Upper lobe of left lung (tissue), 6 donors: Measurements from ENCODE around the gene GABRB1. TPM values are rescaled to one million over a fixed set of nuclear protein-coding genes. Genes with fewer than 3 reads are reported as not detected.

Source experiments
- ATAC-seq, 2 donors: fragments of 200-7000 bp; cut with Tn5 transposase; one replicate each; pipeline ENCODE4 v1.9.1; 2022; ENCODE audit warnings: mild to moderate bottlenecking in 2 of 2, moderate library complexity in 2 of 2; ENCODE audit not compliant: low FRiP score in 2 of 2
- DNase-seq, 2 donors: peaks; one replicate each; pipeline ENCODE4 v3.0.0-alpha.2; 2019 to 2020
- H3K27ac ChIP-seq, 4 donors: fragments of 200-600 bp; sonication (generic); one replicate each; pipeline ENCODE4 v1.5.1; 2016 to 2019
- H3K27me3 ChIP-seq, 4 donors: fragments of 200-600 bp; sonication (generic); one replicate each; pipeline ENCODE4 v1.5.1; 2017 to 2019
- H3K36me3 ChIP-seq, 4 donors: fragments of 200-600 bp; sonication (generic); one replicate each; pipeline ENCODE4 v1.5.1; 2016 to 2019
- H3K4me1 ChIP-seq, 4 donors: fragments of 200-600 bp; sonication (generic); one replicate each; pipeline ENCODE4 v1.5.1; 2018 to 2019
- H3K4me3 ChIP-seq, 4 donors: fragments of 200-600 bp; sonication (generic); one replicate each; pipeline ENCODE4 v1.5.1; 2017 to 2019; ENCODE audit warnings: mild to moderate bottlenecking in 2 of 4, moderate library complexity in 1 of 4
- H3K9me3 ChIP-seq, 4 donors: fragments of 200-600 bp; sonication (generic); one replicate each; pipeline ENCODE4 v1.5.1; 2018 to 2019
- EP300 ChIP-seq, 4 donors: sonication (generic); formaldehyde crosslinking; IDR thresholded peaks; one replicate each; pipeline ENCODE4 v1.5.1; 2017; ENCODE audit warnings: antibody characterized with exemption in 4 of 4, control low read depth in 2 of 4
- POLR2A ChIP-seq, 4 donors: fragments of 450-650 bp; IDR thresholded peaks; one replicate each; pipeline ENCODE4 v1.5.1; 2016 to 2017; ENCODE audit warnings: antibody characterized with exemption in 4 of 4, mild to moderate bottlenecking in 2 of 4
- POLR2AphosphoS5 ChIP-seq, 2 donors: sonication (generic); formaldehyde crosslinking; IDR thresholded peaks; one replicate each; pipeline ENCODE4 v1.5.1; 2017; ENCODE audit warnings: antibody characterized with exemption in 2 of 2
- WGBS, 2 donors: methylation state at CpG; one replicate each; pipeline ENCODE4 v1.1.5; 2017 to 2018; 5-methylcytosine and 5-hydroxymethylcytosine counted together
- total RNA-seq, 6 donors: library from RNA; depleted of rRNA in 4 of 6; stranded (reverse); fragments of >200 nt in 4 of 6; gene quantifications; one replicate each; pipeline versions ENCODE4 v1.1.0 to v1.2.1, GENCODE V29; 2016 to 2021
- TF ChIP-seq, protein P1 (sequence below), 6 experiments: fragments of 450-650 bp in 4 of 6; fragments of 200-600 bp in 2 of 6; sonication (generic) in 2 of 6; IDR thresholded peaks; one replicate each; pipeline ENCODE4 v1.5.1; 2016 to 2019; ENCODE audit warnings: antibody characterized with exemption in 6 of 6
- donor health status: DM: no; HTN: no; CAD: no; lungs with moderate emphysema.
- donor health status: DM: no; HTN: yes; CAD: no; lungs with severe emphysema.

The GABRB1 gene
- total RNA-seq, 6 donors from 2014 or later: not detected

DNA sequence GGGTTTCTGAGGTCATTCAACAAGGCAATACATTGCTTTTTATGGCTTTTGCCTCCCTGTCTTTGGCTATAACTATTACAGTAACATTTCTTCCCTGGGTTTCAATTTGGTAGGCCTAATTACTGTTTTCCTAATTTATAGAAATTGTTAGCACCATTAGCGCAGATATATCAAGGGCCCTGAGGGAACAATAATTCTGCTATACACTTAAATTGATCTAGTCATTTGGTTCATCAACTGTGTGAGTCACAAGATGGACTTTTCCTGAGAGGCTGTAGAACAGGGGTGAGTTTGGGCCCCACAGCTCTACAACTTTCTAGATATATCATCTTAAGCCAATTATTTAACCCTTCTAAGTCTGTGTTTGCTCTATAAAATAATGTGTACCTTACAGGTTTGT, 324.2 kb downstream of the GABRB1 start:
- ATAC-seq: no peak
- no peaks in the 10 kb centered on the region for H3K4me1 ChIP-seq
- no peaks in the 10 kb centered on the region for H3K27me3 ChIP-seq
- no peak for DNase-seq
- no peaks in the 10 kb centered on the region for H3K36me3 ChIP-seq
- TF ChIP-seq, protein P1, sequence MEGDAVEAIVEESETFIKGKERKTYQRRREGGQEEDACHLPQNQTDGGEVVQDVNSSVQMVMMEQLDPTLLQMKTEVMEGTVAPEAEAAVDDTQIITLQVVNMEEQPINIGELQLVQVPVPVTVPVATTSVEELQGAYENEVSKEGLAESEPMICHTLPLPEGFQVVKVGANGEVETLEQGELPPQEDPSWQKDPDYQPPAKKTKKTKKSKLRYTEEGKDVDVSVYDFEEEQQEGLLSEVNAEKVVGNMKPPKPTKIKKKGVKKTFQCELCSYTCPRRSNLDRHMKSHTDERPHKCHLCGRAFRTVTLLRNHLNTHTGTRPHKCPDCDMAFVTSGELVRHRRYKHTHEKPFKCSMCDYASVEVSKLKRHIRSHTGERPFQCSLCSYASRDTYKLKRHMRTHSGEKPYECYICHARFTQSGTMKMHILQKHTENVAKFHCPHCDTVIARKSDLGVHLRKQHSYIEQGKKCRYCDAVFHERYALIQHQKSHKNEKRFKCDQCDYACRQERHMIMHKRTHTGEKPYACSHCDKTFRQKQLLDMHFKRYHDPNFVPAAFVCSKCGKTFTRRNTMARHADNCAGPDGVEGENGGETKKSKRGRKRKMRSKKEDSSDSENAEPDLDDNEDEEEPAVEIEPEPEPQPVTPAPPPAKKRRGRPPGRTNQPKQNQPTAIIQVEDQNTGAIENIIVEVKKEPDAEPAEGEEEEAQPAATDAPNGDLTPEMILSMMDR (IDR thresholded peaks at IDR 0.05): no peak
- TF ChIP-seq POLR2AphosphoS5 (IDR thresholded peaks at IDR 0.05): no peak
- no peaks in the 10 kb centered on the region for H3K9me3 ChIP-seq
- H3K4me3 ChIP-seq: no peak overlapping the region
- WGBS, 2 donors: 90 to 96% methylated on average over 1 of the region's 1 CpG
- no peak overlapping the region for H3K27ac ChIP-seq

DNA sequence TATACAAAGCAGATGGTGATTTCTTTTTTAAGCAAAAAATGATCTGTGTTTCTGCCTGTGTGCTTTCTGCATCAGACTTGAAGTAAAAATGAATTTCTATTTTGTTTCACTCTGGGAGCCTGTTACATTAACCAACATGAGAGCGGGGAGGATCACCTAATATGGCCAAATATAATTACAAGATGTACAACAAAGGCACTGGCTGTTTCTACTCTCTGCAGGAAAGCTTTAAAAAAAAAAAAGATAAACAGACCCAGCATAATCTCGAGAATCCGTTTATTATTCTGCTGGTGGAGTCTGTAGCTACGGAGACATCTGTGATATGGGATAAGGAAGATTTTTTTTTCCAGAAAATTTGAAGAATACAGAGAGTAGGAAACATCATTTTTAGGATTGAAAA, 328.5 kb downstream of the GABRB1 start:
- Histone ChIP-seq H3K36me3 (no peaks in the 10 kb centered on the region), H3K27me3 (no peaks in the 10 kb centered on the region), H3K9me3 (no peaks in the 10 kb centered on the region), H3K4me1 (no peaks in the 10 kb centered on the region), H3K27ac (no peak overlapping the region), H3K4me3 (no peak overlapping the region)
- TF ChIP-seq EP300 (IDR thresholded peaks at IDR 0.05) (no peak), POLR2A (IDR thresholded peaks at IDR 0.05) (no peak), POLR2AphosphoS5 (IDR thresholded peaks at IDR 0.05) (no peak)
- TF ChIP-seq, protein P1 (IDR thresholded peaks at IDR 0.05): no peak
- ATAC-seq (no peak), DNase-seq (no peak)
- 44 to 63% methylated on average over 4 of the region's 4 CpGs for WGBS, 2 donors

DNA sequence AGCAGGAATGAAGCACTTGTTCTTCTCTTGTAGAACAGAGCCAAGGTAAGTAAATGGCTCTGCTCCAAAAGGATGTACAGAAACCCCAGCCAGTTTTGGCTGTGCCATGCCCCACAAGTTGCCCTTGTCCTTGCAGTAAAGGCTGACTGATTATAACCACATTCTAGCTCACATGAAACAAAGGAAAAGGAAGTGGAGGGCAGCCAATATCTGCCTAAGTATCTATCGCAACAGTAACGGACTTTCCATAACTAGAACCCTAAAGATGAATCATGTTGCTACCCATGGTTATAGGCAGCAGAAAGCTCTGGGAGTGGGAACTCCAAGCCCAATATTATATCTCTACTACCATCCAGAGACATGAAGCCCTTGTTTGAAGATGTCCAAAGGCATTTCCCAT, 336.4 kb downstream of the GABRB1 start:
- TF ChIP-seq POLR2AphosphoS5 (IDR thresholded peaks at IDR 0.05): no peak
- TF ChIP-seq, protein P1 (IDR thresholded peaks at IDR 0.05): no peak
- TF ChIP-seq EP300 (IDR thresholded peaks at IDR 0.05): no peak
- TF ChIP-seq POLR2A (IDR thresholded peaks at IDR 0.05): no peak

DNA sequence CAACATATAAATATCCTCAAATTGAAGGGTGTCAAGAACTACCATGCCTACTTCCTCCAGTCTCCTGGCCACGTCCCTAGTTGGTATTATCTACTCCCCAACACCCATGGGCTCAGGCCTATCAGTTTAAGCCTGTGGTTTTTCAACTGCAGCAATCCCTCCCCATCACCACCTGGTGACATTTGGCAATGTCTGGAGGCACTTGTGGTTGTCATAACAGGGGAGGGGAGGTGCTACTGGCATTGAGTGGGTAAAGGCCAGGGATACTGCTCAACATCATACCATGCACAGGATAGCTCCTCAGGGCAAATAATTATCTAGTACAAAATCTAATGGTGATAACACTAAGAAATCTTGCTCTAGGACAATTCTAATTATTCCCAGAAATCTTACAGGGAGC, 336.8 kb downstream of the GABRB1 start:
- DNase-seq: no peak
- 44 to 64% methylated on average over 1 of the region's 1 CpG for WGBS, 2 donors
- TF ChIP-seq POLR2A (IDR thresholded peaks at IDR 0.05) (no peak), POLR2AphosphoS5 (IDR thresholded peaks at IDR 0.05) (no peak), EP300 (IDR thresholded peaks at IDR 0.05) (no peak)
- TF ChIP-seq, protein P1 (IDR thresholded peaks at IDR 0.05): no peak
- ATAC-seq: no peak
- Histone ChIP-seq H3K4me1 (no peaks in the 10 kb centered on the region), H3K4me3 (no peak overlapping the region), H3K27ac (no peak overlapping the region), H3K27me3 (no peaks in the 10 kb centered on the region), H3K9me3 (no peaks in the 10 kb centered on the region), H3K36me3 (no peaks in the 10 kb centered on the region)

More for the DNA sequence above, 336.4 kb downstream of the GABRB1 start:
- no peak for ATAC-seq
- DNase-seq: no peak
- Histone ChIP-seq H3K4me1 (no peaks in the 10 kb centered on the region), H3K9me3 (no peaks in the 10 kb centered on the region), H3K4me3 (no peak overlapping the region), H3K27me3 (no peaks in the 10 kb centered on the region), H3K27ac (no peak overlapping the region), H3K36me3 (no peaks in the 10 kb centered on the region)
- WGBS, 2 donors: 57 to 58% methylated on average over 2 of the region's 2 CpGs

DNA sequence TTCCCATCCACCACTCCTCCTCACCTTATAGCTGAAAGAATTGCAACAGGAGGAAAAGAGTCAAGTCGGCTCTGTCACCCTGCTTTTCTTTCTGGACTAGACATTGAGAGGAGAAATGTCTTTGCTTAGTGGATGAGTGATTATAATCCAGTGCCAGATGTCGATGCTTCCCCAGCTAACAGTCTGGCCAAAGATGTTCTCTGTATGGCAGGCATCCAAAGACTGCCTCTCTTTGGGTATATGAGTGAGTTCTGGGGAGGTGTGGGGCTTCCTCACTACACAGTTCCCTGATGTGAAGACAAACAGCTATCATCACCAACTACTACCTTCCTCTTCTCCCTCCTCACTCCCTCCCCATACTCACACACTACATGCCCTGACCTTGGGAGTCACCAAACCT, 341.2 kb downstream of the GABRB1 start:
- no peaks in the 10 kb centered on the region for H3K27me3 ChIP-seq
- H3K4me1 ChIP-seq: no peaks in the 10 kb centered on the region
- no peaks in the 10 kb centered on the region for H3K9me3 ChIP-seq
- TF ChIP-seq EP300 (IDR thresholded peaks at IDR 0.05) (no peak), POLR2AphosphoS5 (IDR thresholded peaks at IDR 0.05) (no peak), POLR2A (IDR thresholded peaks at IDR 0.05) (no peak)
- TF ChIP-seq, protein P1 (IDR thresholded peaks at IDR 0.05): no peak
- no peak for ATAC-seq
- H3K36me3 ChIP-seq: no peaks in the 10 kb centered on the region
- no peak for DNase-seq
- 54 to 59% methylated on average over 2 of the region's 2 CpGs for WGBS, 2 donors
- no peak overlapping the region for H3K27ac ChIP-seq
- H3K4me3 ChIP-seq: no peak overlapping the region
